ENCODE measurements around the gene LRBA.

- TF ChIP-seq EP300 (IDR thresholded peaks at IDR 0.05) (no peak), CTCF (IDR thresholded peaks at IDR 0.05) (no peak), POLR2A (IDR thresholded peaks at IDR 0.05) (no peak), POLR2AphosphoS5 (IDR thresholded peaks at IDR 0.05) (no peak)
Measured at GRCh38 chr4:150679765-150680343, 335.2 kb downstream of the LRBA start.

All from stomach (tissue), 4 donors.